Medulla oblongata (tissue), 1 donor: ENCODE results near the gene KIAA1217.

ENCODE experiments used
- DNase-seq: peaks from one replicate; pipeline ENCODE4 v3.0.0-alpha.2; 2015; ENCODE audit errors: extremely low spot score

KIAA1217 gene

DNA sequence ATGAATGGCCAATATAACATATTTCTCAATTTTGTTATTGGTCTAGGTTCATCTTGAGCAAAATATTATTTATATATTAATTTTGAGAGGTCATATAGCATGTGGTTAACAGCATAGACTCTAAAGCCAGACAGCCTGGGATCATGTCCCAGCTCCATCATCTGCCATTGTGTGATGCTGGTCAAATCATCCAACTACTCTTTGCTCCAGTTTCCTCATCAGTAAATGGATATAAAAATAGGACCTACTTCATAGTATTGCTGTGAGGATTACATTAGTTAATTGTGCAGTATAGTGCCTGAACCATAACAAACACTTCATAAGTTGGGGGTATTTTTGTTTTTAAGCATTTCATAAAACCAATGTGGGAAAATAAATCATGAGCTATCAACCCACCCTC is 199.0 kb downstream of the KIAA1217 start:
- no peak for DNase-seq

- DNase-seq, result no peak
Measured at GRCh38 chr10:24408365-24408764, 199.4 kb downstream of the KIAA1217 start.

DNA sequence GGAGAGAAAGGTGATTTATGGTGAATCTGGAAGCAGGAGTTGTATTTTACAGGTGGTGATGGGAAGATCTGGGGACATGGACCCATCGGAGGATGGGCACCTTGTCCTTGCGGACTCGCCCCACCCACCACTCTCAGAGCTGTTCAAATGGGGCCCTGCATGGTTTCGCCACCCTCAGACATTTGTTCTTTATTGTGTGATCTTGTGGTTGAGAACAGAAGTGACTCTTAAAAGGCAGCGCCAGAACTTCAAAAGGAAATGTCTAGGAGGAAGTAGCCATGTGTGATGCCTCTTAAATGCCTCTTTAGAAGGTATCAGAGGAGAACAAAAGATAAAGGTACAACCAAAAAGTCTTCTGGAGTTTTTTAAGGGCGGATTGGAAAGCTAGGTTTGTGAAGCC is 205.7 kb downstream of the KIAA1217 start:
- DNase-seq, result no peak

GRCh38 chr10:24415455-24416125 is 206.7 kb downstream of the KIAA1217 start:
- DNase-seq, result peak; percentile 21

- no peak for DNase-seq
Measured at GRCh38 chr10:24416248-24416647, 207.3 kb downstream of the KIAA1217 start.

DNA sequence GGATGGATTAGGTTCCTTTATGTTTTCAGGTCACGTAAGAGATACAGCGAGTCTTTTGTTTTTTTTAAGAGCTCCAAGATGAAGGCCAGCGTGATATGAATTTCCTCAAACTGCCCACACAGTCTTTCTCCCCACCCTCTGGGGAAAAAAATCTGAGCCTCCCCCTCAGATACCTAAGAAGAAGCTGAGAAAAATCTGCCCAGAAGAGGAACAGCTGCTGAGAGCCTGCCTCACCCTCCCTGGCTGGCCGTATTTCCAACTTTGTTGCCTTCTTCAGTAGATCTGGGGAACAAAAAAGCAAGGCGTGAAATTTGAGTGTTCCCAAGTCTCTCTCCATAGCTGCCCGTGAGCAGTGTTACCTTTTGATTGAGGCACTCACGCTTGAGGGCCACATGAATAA is 208.1 kb downstream of the KIAA1217 start:
- no peak for DNase-seq

DNA sequence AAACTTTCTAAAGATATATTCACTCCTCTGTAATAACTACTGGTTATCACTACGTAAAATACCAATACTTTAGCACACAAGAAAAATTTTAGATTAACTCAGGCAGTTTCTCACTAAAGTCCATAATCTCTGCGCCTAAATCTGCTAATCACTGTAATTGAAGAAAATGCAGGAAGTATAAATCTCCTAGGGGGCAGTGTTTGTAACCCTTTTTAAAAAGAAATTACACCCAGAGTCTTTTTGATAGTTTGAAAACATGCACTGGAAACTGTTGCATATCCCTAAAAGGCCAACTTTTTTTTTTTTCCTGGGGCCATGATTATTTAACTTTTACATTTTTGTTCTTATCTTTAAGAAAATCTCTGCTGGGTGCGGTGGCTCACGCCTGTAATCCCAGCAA is 209.6 kb downstream of the KIAA1217 start:
- no peak for DNase-seq

- no peak for DNase-seq
Measured at GRCh38 chr10:24419066-24419465, 210.1 kb downstream of the KIAA1217 start.

- no peak for DNase-seq
Measured at GRCh38 chr10:24425151-24425550, 216.2 kb downstream of the KIAA1217 start.

DNA sequence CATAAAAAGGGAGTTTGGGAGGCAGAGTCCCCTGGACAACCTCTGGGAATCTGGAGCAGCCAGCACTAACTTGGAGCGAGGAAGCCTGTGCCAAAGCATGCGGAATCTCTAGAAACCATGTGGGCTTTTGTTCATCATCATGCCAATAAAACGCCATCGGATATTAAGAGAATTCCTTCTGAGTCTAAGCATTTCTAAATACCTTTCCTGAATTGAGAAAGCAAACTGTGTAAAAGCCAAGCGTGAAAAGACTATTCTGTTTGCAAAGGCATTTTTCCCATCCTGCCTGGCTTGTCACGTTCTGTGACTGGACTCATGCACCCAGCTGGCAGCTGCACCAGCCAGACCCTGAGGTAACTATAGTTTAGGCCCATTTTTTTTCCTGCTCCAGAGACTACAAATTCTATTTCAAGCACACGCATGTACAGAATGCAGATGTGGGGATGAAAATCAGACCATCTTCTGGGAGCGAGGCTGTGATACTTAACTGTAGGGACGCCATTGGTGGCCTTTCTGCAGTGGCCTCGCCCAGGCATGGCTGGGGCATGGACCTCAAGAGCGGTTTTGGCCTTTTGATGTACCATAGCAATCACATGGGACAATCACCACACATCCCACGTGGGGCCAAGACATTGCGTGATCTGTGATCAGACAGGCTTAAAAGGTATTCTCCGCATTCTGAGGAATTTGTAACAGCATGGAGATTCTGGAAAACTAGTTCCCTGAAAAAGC is 218.9 kb downstream of the KIAA1217 start:
- DNase-seq, result peak; percentile 5

- no peak for DNase-seq
Measured at GRCh38 chr10:24428410-24428782, 219.5 kb downstream of the KIAA1217 start.

DNA sequence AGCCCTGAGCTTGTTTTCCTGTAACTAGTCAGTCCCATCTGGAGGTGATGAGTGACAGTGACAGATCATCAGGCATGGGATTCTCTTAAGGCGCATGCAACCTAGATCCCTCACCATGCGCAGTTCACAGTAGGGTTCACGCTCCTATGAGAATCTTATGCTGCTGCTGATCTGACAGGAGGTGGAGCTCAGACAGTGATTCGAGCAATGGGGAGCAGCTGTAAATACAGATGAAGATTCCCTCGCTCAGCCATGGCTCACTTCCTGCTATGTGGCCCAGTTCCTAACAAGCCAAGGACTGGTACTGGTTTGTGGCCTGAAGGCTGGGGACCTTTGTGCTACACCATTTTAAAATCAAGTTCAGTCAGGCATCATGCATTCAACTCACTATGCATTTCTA is 221.7 kb downstream of the KIAA1217 start:
- no peak for DNase-seq

DNA sequence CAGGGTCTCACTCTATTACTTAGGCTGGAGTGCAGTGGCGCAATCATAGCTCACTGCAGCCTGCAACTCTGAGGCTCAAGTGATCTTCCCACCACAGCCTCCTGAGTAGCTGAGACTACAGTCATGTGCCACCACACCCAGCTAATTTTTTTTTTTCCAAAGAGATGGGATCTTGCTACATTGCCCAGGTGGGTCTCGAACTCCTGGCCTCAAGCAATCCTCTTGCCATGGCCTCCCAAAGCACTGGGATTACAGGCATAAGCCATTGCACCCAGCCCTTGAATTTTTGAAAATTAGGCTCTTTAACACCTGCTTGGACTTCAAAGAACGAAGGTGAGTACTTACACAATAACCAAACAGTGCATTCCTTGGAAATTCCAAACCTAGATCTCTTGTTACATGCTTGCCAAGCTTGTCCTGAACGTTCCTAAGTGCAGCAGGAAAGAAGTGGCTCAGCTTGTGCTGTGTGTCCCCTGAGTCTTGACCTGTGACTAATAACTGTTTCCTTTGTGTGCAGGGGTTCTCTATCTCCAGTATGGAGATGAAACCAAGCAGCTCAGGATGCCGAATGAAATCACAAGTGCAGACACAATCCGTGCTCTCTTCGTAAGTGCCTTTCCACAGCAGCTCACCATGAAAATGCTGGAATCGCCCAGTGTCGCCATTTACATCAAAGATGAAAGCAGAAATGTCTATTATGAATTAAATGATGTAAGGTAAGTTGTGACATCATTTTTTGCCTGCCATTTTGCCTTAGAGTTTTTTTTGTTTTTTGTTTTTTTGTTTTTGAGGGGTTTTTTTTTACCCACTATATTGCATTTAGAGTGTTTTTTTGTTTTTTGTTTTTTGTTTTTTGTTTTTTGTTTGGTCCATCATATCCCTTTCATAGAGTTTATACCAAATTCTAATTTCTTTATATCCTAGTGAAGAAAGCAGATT is 223.8 kb downstream of the KIAA1217 start:
- DNase-seq, result no peak

DNA sequence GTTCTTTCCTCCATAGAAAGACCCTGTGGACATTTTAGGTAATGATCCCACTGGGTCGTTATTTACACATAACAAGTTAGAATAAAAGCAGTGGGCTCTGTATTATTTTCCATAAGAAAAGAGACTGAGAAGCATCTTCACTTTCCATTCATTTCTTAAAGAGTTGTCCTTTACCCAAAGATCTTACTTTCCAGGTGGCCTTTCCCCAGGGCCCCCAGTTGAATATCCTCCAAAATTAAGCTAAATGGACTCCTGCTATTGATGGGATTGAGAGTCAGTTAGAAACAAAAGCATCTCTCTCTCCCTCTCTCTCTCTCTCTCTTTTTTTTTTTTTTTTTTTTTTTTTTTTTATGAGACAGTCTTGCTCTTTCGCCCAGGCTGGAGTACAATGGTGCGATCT is 224.8 kb downstream of the KIAA1217 start:
- no peak for DNase-seq

GRCh38 chr10:24434961-24435360 is 226.0 kb downstream of the KIAA1217 start:
- DNase-seq, result no peak

GRCh38 chr10:24435374-24435773 is 226.4 kb downstream of the KIAA1217 start:
- no peak for DNase-seq

- no peak for DNase-seq
Measured at GRCh38 chr10:24437302-24437701, 228.4 kb downstream of the KIAA1217 start.

- DNase-seq, result no peak
Measured at GRCh38 chr10:24438800-24439199, 229.9 kb downstream of the KIAA1217 start.

GRCh38 chr10:24439935-24440334 is 231.0 kb downstream of the KIAA1217 start:
- DNase-seq, result no peak

- DNase-seq, result no peak
Measured at GRCh38 chr10:24440817-24441797, 232.2 kb downstream of the KIAA1217 start.

- DNase-seq, result no peak
Measured at GRCh38 chr10:24442234-24442633, 233.3 kb downstream of the KIAA1217 start.
